ENCODE data around the gene LCN6.

LCN6 gene

DNA sequence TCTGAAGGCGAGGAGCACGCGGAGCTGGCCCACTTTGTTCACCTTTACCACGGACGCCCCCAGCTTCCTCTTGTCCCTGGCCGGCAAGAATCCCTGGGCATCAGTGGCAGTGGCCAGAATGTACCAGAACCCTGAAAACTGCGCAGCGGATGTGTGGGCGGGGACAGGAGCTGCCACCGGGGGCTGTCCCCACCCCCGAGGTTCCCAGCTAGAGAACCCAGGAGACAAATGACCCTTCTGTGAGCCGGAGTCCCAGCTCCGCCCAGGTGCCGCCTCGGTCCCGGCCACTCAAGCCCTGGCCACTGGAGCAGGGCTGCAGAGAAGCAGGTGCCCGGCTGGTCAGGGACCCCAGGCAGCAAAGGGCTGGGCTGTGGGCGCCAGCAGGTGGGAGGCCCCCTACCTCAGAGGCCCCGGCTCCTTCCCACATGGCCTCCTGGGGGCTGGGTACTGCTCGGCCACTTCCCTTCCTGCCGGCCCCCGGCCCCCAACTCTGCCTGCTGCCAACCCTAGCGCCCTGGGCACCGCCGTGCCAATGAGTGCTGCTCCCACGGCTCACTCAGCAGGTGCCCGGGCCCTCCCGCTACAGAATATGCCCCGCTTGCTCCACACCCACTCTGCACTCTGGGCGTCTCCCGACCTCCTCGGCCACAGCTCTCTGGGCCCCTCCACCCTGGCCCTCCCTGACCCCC, 6.3 kb downstream of the LCN6 start:
- DNase-seq = no peak

DNA sequence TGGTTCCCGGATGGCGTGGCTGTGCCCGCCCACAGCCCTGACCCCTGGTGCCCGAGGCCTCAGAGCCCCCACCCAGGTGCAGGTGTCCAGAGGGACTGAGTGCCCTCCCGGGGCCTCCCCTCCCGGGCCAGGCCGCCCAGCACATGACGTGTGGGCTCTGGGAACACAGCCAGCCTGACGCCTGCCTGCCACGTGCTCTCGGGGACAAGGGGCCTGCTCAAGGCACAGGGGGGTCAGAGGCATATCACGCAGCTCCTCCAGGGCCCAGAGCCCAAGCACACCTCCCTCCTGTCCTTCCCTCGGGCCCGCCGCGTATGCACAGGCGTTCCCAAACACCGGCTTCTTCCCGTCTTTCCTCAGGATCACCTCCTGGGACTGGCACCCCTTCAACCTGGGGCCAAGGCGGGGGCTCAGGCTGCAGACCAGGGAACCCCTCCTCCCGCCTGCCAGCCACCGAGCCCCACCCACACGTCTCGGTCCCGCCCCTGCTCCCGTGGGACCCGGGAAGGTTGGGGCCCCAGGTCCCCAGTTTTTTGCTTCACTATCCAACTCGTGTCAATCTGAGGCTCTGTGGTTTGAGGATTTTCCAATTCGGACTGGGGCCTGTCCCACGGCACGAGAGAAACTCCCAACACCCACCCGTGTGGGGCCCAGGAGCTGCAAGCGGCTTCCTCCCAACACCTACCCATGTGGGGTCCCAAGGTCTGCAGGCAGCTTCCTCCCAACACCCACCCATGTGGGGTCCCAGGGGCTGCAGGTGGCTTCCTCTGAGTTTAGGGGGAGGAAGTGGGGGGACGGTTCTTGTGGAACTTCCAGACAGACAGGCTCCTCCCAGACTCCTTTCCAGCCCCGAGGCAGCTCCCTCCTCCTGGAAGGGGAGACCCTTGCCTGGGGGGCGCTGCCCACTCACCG, 7.1 kb downstream of the LCN6 start:
- no peak for DNase-seq

DNA sequence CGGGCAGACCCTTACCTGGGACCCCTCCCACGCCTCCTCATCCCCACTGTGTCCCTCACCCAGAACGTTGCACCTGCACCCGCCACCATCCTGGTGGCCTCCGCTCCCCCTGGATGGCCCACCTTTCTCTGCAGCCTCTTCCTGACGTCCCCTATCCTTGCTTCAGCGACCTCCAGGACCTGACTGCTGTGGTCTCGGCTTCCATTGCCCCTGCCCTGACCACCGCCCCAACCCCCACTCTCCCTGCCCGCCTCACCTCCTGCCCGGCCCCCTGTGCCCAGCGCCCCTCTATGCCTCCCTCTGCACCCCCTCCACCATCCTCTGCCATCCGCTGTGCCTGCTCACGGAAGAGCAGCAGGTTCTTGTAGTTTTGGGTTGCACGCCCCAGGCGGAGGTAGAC, 7.8 kb downstream of the LCN6 start:
- DNase-seq = no peak

DNA sequence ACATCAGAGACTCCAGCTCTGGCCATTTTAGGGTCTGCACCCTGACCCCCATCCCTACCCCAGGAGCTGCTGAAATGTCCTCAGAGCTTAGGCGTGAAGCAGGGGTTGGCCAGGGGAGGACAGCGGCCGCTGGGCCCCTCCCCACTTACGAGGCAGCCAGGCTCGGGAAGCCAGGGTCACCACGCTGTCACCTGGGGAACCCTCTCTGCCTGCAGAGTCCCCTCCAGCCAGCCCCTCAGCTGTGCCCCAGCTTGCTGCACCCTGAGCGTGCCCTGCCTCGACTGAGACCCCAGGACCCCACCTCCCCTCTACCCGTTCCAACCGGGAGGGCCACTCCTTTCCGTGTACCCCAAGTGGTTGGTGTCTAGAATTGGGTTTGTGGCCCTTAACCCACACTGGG, 8.3 kb downstream of the LCN6 start:
- no peak for DNase-seq

DNA sequence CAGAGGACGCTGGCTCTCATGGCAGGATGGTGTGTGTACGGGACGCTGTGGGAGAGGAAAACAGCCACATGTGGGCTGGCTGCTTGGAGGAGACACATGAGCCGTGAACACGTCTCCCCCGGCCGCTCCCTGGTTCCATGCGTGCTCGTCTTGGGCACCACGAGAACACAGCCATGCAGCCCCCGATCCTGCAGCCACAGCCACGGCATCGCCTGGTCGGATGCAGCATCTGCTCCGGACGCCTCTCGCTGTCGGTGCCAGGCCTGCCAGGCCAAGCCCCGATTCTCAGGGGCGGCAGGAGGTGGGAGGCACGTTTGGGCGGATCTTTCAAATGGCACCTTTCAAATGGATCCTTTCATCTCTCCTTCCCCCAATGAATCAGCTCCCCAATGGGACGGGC, 8.8 kb downstream of the LCN6 start:
- DNase-seq = no peak

DNA sequence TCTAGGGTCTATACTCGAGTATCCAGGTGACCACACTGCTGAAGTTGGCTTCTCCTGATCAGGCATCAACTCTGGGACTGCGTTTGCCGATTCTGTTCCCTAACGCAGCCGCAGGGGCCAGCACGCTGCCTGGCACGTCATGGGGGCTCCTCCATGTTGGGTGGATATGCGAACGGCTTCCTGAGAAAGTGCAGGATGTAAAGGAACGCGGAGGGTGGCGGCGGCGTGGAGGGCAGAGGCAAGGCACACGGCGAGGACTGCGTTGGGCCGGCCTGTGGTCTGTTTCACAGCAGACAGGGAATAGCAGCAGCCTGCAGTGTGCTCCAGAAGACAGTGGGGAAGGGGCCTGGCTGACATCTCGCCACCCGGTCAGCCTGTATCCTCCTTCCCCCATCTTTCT, 9.4 kb downstream of the LCN6 start:
- DNase-seq = no peak

DNA sequence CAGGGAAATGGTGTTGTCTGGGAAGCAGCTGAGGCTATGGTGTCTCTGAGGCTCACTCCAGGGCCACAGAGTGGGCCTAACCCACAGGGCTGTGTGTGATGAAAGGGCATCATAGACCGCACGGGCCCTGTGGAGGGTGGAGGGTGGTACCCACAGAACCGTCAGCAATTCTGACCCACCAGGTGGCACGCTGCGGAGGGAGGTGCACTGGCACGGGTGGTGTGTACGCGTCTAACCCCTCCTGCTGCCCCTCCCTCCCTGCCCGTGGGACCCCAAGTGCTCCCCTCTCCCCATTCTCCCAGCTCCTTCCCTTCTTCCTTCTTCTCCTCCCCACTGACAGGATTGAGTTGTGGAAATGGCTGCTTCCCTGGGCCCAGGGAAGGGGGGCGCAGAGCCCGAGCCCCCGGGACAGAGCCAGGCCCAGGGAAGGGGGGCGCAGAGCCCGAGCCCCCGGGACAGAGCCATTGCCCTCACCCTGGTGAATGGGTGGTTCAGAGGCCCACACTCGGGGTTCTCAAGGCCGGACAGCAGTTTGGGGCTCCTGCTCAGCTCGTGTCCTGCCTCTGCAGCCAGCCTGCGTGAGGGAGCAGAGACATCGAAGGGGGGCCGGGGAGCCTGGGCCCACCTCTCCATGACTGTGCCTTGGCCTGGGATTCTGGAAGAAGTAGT, 12.4 kb downstream of the LCN6 start:
- no peak for DNase-seq

DNA sequence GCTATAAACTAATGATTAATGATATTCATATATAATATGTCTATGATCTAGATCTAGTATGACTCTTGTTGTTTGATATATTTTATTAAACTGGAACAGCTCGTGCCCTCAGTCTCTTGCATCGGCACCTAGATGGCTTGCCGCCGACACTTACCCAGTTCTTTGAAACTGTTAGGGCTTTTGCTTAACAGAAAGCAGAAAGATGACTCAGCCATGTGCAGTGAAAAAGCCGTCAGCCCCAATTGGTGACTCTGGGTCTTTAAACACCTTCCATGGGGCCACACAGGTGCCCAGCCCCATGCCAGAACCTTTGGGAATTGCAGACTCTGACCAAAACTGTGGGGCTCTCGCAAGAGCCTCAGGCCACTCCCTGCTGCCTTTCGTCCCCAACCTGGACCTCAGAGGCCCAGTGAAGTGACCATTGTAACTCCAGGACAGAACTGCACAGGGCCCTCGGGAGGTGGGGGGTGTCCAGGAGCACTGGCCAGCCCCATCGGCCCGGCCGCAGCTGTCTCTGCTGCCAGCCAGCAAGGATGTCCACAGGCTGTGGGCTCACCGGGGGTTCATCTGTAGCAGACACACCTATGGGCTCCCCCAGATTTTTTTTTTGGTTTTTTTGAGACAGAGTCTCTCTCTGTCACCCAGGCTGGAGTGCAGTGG, 13.4 kb downstream of the LCN6 start:
- no peak for DNase-seq

DNA sequence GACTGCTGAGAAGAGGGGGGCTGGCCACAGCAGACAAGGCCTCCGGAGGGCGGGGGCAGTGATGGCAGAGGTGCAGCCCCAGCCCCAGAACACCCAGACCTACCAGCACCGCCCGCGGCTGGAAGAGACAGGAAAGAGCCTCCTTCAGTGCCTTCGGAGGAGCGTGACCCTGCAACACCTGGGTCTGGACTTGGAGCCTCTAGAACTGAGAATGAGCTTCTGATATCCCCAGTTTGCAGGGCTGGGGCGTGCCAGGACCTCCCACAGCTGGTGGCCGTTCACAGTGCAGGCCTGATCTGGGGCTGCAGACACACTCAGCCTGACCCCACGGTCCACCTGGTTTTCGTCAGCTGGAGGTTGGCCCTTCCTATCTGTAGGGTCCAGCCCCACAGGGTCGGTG, 14.7 kb downstream of the LCN6 start:
- DNase-seq = no peak

DNA sequence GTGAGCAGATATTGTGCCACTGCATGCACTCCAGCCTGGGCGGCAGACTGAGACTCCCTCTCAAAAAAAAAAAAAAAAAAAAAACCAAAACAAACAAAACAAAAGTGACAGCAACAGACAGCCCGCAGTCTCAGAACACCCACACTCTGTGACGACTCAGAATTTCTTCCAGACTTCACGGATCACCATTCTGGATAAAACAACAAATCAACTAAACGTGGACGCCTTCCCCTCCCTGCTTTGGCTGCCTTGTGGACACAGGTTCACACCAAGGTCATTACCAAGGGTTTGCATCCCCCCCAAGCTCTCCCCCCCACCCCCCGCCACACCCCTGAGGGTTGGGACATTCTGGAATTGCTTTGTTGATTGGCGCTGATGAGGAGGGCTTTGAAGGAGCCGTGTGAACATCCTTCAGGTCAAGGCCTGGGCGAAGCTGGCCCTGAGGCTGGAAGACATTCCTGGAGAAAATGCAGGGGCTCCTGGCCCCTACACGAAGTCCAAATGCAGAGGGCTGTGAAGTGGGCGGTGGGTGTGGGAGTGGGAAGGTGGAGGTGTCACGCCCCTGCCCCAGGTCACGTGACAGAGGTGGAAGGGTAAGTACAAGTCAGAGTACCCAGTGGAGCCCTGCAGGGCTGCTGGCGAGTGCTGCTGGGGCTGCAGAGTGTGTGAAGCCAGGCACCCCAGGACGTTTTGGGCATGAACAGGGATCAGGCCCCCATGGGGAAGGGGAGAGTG, 15.7 kb downstream of the LCN6 start:
- no peak for DNase-seq

DNA sequence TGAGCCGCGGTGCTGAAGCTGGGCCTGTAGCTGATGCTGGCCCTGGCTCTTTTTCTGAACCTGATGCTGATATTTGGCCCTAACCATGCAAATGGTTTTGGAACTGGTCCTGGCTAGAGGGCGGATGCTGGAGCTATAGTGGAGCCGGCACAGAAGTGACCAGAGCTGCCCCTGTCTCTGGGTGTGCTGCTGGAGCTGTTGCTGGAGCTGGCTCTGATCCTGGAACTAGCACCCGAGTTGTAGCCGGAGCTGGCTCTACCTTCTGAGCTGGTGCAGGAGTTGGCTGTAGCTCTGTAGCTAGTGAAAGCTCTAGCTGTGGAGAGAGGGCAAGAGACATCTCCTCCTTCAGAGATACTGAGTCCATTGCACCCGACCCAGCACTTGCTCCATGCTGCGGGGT, 18.4 kb downstream of the LCN6 start:
- no peak for DNase-seq

DNA sequence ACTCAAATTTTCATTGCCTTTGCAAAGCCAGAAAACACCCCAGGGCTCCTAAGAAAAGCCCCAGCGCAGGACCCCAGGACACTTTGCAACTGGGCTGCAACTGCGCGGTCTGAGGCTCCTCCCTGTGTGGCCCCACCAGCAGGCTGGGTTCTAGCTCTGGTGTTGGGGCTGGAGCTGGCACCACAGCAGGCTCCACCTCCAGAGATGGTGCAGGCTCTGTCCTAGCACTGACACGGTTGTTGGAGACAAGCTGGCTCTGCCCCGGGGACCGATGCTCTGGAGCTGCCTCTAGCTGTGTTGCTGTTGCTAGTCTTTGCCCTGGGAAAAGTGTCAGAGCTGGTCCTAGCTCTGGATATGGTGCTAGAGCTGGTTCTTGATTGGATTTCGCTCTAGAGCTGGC, 19.2 kb downstream of the LCN6 start:
- DNase-seq = peak; percentile 18

DNA sequence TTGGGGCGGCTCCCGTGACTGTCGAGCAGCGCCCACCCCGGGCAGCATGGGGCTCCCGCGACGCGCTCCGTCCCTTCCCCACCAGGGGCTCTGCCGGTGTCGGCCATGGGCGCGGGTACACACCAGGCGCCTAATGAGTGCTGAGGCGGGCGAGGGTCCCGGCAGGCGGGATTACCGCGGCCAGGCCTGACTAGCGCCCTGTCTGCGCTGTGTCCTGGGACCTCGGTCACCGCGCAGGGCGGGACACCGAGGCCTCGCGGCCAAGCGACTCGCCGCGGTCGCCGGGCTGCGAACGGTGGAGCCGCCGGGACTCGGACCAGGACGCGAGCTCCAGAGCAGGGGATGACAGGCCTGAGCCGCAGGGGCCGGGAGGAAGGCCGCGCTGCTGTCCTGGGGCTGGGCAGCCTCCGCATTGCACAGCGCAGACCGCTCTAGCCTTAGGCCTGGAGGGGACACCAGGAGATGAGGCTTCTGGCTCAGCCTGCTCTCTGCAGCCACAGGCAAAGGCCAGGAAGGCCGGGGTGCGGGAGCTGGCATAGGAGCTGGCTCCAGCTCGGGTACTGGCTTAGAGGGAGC, 19.7 kb downstream of the LCN6 start:
- DNase-seq = no peak

DNA sequence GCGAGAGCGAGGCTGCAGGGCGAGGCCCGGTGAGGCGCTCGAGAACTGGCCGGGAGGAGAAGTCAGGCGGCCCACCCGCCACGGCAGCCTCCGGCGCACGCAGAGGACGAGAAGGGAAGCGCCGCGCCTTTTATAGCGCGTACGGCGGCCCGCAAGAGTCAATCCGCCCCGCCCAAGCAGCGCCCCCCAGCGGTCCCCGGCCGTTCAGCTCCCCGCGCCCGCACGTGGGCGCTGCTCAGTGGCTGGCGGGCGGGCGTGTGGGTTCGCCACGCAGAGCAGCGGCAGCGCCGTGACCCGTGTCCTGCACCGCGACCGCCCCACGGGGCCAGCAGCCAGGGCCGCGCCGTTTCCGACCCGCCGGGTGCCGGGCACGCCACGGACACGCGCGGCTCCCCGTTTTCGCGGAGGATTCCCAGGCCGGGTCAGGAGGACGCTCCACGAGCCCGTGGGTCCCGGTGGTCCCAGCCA, 20.2 kb downstream of the LCN6 start:
- DNase-seq = peak; percentile 45

DNA sequence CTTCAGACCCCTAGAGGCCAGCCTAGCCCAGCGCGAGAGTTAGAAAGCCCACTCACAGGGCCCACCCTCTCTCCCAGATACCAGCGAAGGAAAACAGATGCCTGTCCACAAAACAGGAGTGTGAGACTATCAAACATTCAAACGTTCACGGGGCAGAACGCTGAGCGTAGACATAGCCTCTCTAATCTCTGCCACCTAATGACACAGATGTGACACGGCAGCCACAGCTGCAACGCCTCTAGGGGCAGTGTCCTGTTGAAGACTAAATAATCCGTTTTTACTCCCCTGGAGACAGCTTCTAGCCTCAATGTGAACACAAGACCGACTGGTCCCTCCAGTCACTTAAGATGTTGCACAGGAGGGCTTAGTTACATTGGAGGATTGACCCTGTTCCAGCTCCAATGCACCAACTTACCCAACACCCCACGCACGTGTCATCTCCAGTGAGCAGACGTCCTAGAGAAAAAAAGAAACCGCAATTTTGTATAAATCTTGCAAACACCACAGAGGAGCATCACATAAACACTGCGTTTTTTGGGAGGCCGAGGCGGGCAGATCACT, 21.6 kb downstream of the LCN6 start:
- DNase-seq = no peak

DNA sequence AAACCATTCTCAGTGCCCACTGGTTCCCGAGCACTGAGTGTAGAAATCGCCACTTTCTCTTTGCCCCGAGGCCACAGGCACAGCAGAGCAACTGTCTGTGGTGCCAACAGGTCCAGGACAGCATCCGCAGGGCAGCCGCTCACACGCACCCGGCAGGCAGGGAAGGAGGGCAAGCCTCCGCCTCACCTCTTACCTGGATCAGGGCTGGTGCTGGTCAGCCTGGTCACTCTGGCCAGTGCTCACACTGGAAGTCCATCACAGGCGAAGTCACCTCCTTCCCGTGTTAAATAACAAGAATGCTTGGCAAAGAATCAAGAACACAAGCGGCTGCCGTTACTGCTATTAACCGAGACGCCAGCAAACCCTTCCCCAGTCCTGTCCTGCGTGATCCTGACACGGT, 22.2 kb downstream of the LCN6 start:
- no peak for DNase-seq

DNA sequence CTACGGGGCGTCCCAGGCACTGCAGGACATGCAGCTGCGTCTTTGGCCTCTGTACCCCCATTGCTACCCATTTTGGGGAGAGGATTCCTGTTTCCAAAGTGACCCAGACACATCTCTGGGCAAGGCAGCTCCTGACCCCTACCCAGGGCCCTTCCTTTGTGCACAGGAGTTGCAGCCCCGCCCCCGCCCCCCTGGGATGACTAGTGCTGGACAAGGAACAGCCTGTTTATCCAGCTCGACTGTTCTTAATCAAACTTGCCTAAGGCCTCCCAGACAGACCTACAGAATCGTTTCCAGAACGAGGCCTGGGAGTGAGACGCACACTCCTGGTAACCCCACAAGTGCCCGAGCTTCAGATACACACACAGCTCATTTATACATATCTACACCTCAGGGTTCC, 22.7 kb downstream of the LCN6 start:
- DNase-seq = no peak

DNA sequence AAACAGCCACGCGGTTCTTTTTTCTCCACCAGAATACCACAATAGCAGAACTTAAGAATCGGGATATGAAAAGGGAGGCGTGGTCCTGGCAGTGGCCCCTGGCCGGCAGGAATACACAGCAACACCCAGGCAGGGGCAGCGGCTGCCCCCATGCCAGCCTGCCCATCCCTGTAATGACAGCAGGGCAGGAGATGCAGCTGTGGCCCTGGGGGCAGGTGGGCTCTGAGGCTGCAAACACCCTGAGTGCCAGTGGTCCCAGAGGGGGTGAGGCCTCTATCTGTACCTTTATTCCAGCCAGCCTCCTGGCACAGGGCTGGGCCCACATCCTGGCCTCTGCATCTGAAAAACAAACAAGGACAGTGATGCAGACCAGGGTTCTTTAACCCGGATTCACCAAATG, 23.6 kb downstream of the LCN6 start:
- no peak for DNase-seq

DNA sequence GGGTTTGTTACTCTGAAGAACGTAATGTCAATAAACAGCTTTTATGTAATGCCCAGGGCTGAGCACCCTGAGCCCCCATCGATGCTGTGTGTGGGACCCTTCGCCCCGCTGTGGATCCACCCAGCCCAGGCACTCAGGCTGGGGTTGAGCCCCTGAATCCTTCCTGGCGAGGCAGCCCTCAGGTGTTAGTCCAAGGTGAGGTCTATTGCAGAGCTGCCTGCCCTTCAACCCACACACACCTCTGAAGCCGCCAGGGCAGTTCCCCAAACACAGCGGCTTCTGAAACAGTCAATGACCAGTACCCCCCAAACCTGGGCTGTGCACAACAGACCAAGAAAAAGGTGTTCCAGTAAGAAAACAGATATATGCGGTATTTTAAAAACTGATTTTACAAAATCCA, 24.3 kb downstream of the LCN6 start:
- DNase-seq = no peak

DNA sequence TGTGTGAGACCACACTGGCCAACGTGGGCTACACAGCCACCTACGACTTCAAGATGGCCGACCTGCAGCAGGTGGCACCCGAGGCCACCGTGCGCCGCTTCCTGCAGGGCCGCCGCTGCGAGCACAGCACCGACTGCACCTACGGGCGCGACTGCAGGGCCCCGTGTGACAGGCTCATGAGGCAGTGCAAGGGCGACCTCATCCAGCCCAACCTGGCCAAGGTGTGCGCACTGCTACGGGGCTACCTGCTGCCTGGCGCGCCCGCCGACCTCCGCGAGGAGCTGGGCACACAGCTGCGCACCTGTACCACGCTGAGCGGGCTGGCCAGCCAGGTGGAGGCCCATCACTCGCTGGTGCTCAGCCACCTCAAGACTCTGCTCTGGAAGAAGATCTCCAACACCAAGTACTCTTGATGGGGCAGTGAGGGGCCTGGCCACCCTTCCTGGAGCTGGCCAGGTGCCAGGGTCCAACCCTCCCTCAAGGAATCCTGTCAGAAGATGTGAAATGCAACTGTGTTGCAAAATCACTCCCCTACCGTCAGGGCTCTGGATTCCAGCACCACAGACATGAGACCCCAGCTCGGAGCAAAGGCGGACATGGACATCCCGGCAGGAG, 24.9 kb downstream of the LCN6 start:
- DNase-seq = no peak

DNA sequence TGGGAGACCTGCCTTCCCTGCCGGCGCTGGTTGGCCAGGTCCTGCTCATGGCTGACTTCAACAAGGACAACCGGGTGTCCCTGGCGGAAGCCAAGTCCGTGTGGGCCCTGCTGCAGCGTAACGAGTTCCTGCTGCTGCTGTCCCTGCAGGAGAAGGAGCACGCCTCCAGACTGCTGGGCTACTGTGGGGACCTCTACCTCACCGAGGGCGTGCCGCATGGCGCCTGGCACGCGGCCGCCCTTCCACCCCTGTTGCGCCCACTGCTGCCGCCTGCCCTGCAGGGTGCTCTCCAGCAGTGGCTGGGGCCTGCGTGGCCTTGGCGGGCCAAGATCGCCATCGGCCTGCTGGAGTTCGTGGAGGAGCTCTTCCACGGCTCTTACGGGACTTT, 25.4 kb downstream of the LCN6 start:
- DNase-seq = no peak
